Natural killer cell (primary cell): Measurements from ENCODE around the gene C5orf22. TPM values are rescaled to one million over a fixed set of nuclear protein-coding genes. Genes with fewer than 3 reads are reported as not detected.

Source experiments
- ATAC-seq, 3 donors: fragments of 150-1000 bp in 2 of 3; fragments of 200-7000 bp in 1 of 3; cut with Tn5 transposase; 1 replicate in 1 of 3; 2 replicates in 2 of 3; pipeline ENCODE4 v1.10.0; 2021; ENCODE audit warnings: mild to moderate bottlenecking in 2 of 3, moderate library complexity in 2 of 3
- DNase-seq, 2 donors: peaks; one replicate each; pipeline versions ENCODE4 v3.0.0 to v3.0.0-alpha.2; 2013 to 2021; ENCODE audit warnings: mixed read lengths in 1 of 2
- H3K27ac ChIP-seq: one replicate; pipeline ENCODE4 v1.5.1; 2013; ENCODE audit warnings: mild to moderate bottlenecking, low read length
- H3K27me3 ChIP-seq: one replicate; pipeline ENCODE4 v1.6.1; 2013; ENCODE audit warnings: low read length; ENCODE audit not compliant: control insufficient read depth, insufficient read depth
- H3K36me3 ChIP-seq: one replicate; pipeline ENCODE4 v1.6.1; 2013; ENCODE audit warnings: low read length; ENCODE audit not compliant: control insufficient read depth, insufficient read depth
- H3K4me1 ChIP-seq: one replicate; pipeline ENCODE4 v1.6.1; 2013; ENCODE audit warnings: low read length; ENCODE audit not compliant: control insufficient read depth, insufficient read depth
- H3K4me3 ChIP-seq: one replicate; pipeline ENCODE4 v1.5.1; 2013; ENCODE audit warnings: low read length
- H3K9me3 ChIP-seq: one replicate; pipeline ENCODE4 v1.6.1; 2013; ENCODE audit warnings: low read length; ENCODE audit not compliant: control insufficient read depth, insufficient read depth
- H3K27ac Mint-ChIP-seq, 2 donors: one replicate each; pipeline ENCODE4 v1.8.0; 2022; ENCODE audit warnings: mild to moderate bottlenecking in 2 of 2, mixed read lengths in 2 of 2, moderate library complexity in 1 of 2
- H3K27me3 Mint-ChIP-seq, 2 donors: one replicate each; pipeline ENCODE4 v1.8.0; 2022; ENCODE audit warnings: low read depth in 2 of 2, mixed read lengths in 2 of 2
- H3K36me3 Mint-ChIP-seq: one replicate; pipeline ENCODE4 v1.8.0; 2022; ENCODE audit warnings: mixed read lengths
- H3K4me1 Mint-ChIP-seq, 2 donors: one replicate each; pipeline ENCODE4 v1.8.0; 2022; ENCODE audit warnings: mixed read lengths in 2 of 2
- H3K4me3 Mint-ChIP-seq: one replicate; pipeline ENCODE4 v1.8.0; 2022; ENCODE audit warnings: mild to moderate bottlenecking, moderate library complexity, mixed read lengths
- H3K9me3 Mint-ChIP-seq, 2 donors: one replicate each; pipeline ENCODE4 v1.8.0; 2022; ENCODE audit warnings: mixed read lengths in 2 of 2
- WGBS: methylation state at CpG from one replicate; pipeline ENCODE4 v1.1.7; 2013; ENCODE audit warnings: missing lambda C conversion rate; ENCODE audit not compliant: insufficient coverage; 5-methylcytosine and 5-hydroxymethylcytosine counted together
- intact Hi-C: fragments of 100-400 bp; cut with micrococcal nuclease; formaldehyde crosslinking; loops from one replicate; pipeline ENCODE4 v1.14.2; 2022
- total RNA-seq, 4 donors: library from RNA; stranded (reverse); fragments of 120-200 nt in 1 of 4; gene quantifications; one replicate each; pipeline versions ENCODE4 v1.2.3 to v1.2.4, GENCODE V29; 2013 to 2022
- TF ChIP-seq, protein P1 (sequence below): fragments of 200-600 bp; IDR thresholded peaks from one replicate; pipeline ENCODE4 v1.8.0; 2022; ENCODE audit warnings: antibody characterized with exemption

Gene C5orf22
- total RNA-seq, 3 donors from 2014 or later (not counting 1 experiment from before 2014, with no cell fraction given): 20.0 to 27.9 (median 21.4) TPM

DNA sequence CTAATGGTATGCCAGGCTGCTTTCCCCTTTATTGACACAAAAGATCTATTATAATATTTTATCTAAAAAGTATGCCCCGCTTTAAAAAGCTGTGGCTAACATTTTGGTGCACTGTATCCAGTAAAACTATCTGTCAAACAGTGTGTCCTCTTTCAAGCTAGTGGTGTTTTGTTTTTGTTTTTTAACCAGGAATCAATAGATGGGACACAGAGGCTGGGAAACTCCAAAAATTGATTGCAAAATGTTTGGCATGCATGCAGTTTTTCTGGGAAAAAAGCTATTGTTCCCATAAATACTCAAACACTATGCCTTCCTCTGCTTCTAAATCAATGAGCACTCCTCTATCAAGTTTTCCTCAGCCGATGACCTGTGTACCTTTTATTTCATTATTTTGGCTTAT lies 72.5 kb downstream of the C5orf22 start:
- H3K36me3 ChIP-seq: no peaks in the 10 kb centered on the region
- Mint-ChIP-seq H3K4me1 (no peaks in the 10 kb centered on the region), H3K36me3 (no peaks in the 10 kb centered on the region), H3K4me3 (no peak overlapping the region), H3K27ac (no peak overlapping the region), H3K9me3 (no peaks in the 10 kb centered on the region), H3K27me3 (peaks cover 0 to 20% of the 10 kb centered on the region in 2 donors)
- no peaks in the 10 kb centered on the region for H3K4me1 ChIP-seq
- H3K27ac ChIP-seq: no peak overlapping the region
- H3K9me3 ChIP-seq: no peaks in the 10 kb centered on the region
- WGBS: 93% methylated on average over 2 of the region's 2 CpGs
- intact Hi-C loops: no loop called here
- TF ChIP-seq, protein P1, sequence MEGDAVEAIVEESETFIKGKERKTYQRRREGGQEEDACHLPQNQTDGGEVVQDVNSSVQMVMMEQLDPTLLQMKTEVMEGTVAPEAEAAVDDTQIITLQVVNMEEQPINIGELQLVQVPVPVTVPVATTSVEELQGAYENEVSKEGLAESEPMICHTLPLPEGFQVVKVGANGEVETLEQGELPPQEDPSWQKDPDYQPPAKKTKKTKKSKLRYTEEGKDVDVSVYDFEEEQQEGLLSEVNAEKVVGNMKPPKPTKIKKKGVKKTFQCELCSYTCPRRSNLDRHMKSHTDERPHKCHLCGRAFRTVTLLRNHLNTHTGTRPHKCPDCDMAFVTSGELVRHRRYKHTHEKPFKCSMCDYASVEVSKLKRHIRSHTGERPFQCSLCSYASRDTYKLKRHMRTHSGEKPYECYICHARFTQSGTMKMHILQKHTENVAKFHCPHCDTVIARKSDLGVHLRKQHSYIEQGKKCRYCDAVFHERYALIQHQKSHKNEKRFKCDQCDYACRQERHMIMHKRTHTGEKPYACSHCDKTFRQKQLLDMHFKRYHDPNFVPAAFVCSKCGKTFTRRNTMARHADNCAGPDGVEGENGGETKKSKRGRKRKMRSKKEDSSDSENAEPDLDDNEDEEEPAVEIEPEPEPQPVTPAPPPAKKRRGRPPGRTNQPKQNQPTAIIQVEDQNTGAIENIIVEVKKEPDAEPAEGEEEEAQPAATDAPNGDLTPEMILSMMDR: no peak
- H3K4me3 ChIP-seq: no peak overlapping the region
- no peaks in the 10 kb centered on the region for H3K27me3 ChIP-seq
- ATAC-seq: no peak
- no peak for DNase-seq

Other genes with a start within 250 kb of the C5orf22 start
- gene DROSHA, start 208 bp upstream of the C5orf22 start, total RNA-seq: 10 to 100 TPM; 44.9 to 55.9 (median 50.5) TPM
- gene PDZD2, start 106.8 kb downstream of the C5orf22 start, total RNA-seq: 1 to 10 TPM in 1 of 3 donors, under 1 TPM in 2; 0.50 to 1.3 (median 0.66) TPM